Cardiac fibroblast (primary cell): ENCODE data around the gene WDR7.

Experiments used
- DNase-seq, 2 donors: peaks; one replicate each; pipeline versions ENCODE4 v3.0.0 to v3.0.0-alpha.2; 2010; ENCODE audit warnings: low read depth in 2 of 2
- H3K4me3 ChIP-seq, 2 donors: replicated peaks in 1 of 2; 1 replicate in 1 of 2; 2 replicates in 1 of 2; pipeline ENCODE4 v1.5.1; 2011; ENCODE audit warnings: low read depth in 2 of 2, low read length in 2 of 2, mild to moderate bottlenecking in 2 of 2, moderate library complexity in 1 of 2
- CTCF ChIP-seq: IDR thresholded peaks from one replicate; pipeline ENCODE4 v1.5.1; 2011; ENCODE audit warnings: low read depth, mild to moderate bottlenecking, low read length, inconsistent platforms

Gene WDR7

GRCh38 chr18:57058734-57059133 lies 407.6 kb downstream of the WDR7 start:
- DNase-seq = no peak
- no peak overlapping the region for H3K4me3 ChIP-seq
- no peak for TF ChIP-seq CTCF

GRCh38 chr18:57059366-57059765 lies 408.2 kb downstream of the WDR7 start:
- no peak for TF ChIP-seq CTCF
- no peak for DNase-seq
- no peak overlapping the region for H3K4me3 ChIP-seq

- no peak for TF ChIP-seq CTCF
- no peak for DNase-seq
- H3K4me3 ChIP-seq = no peak overlapping the region
Observed at GRCh38 chr18:57060814-57061213, 409.7 kb downstream of the WDR7 start.

GRCh38 chr18:57062178-57062577 lies 411.0 kb downstream of the WDR7 start:
- no peak overlapping the region for H3K4me3 ChIP-seq
- no peak for TF ChIP-seq CTCF
- no peak for DNase-seq

- H3K4me3 ChIP-seq = no peak overlapping the region
- no peak for TF ChIP-seq CTCF
- DNase-seq = no peak
Observed at GRCh38 chr18:57062844-57063243, 411.7 kb downstream of the WDR7 start.

GRCh38 chr18:57063601-57064103 lies 412.5 kb downstream of the WDR7 start:
- no peak for TF ChIP-seq CTCF
- DNase-seq = no peak
- H3K4me3 ChIP-seq = no peak overlapping the region

GRCh38 chr18:57073501-57074187 lies 422.5 kb downstream of the WDR7 start:
- no peak overlapping the region for H3K4me3 ChIP-seq
- DNase-seq = no peak
- no peak for TF ChIP-seq CTCF
